ENCODE results near the gene MRPL34. TPM values are rescaled to one million over a fixed set of nuclear protein-coding genes. Genes with fewer than 3 reads are reported as not detected.

The MRPL34 gene
- total RNA-seq, 1 donor from 2014 or later = 47.7 TPM

DNA sequence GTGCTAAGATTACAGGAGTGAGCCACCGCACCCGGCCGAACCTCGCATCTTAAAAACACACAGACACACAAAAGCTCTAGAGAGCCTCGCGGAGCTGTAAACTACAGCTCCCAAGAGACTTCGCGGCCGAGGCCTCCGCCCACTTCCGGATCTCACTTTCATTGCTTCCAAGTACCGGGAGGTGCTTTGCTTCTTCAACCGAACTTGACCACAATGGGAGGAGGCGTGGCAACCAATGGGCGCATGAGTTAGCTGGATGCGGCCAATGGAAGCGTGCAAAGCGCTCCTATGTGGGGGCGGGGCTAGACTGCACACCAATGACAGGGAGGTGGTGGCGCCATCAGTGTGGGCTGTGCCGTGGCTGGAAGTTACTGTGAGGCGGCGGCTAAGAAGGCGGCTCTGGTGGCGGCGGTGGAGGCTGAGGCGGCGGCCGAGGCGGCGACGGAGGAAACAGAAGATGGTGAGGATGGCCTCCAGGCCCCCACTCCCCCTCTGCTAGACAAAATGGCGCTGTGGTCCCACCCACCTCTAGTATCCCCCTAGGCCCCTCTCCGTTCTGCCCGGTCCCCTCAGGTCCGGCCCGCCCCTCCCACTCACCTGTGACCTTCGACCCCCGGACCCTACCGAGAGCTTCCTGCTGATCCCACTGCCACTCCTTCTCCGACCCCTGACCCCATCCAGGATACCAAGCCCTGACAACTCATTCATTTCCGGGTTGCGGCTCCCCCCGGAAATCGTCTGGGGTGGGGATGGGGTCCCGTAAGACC is 3.7 kb downstream of the MRPL34 start, which contains the start of gene DDA1:
DDA1 (plus strand) TSS at position 366 of the 767 bp plus-strand sequence; CDS start at position 458, 92 bp downstream.
- Mint-ChIP-seq H3K4me3 (peak within 1 kb of the TSS; percentile 97), H3K4me1 (peaks cover 31% of the 10 kb centered on the region), H3K36me3 (peaks cover 7% of the 10 kb centered on the region), H3K27me3 (ENCODE audit: low read depth) (no peaks in the 10 kb centered on the region), H3K27ac (peak within 1 kb of the TSS; percentile 94), H3K9me3 (no peaks in the 10 kb centered on the region)
- TF ChIP-seq, protein P1, sequence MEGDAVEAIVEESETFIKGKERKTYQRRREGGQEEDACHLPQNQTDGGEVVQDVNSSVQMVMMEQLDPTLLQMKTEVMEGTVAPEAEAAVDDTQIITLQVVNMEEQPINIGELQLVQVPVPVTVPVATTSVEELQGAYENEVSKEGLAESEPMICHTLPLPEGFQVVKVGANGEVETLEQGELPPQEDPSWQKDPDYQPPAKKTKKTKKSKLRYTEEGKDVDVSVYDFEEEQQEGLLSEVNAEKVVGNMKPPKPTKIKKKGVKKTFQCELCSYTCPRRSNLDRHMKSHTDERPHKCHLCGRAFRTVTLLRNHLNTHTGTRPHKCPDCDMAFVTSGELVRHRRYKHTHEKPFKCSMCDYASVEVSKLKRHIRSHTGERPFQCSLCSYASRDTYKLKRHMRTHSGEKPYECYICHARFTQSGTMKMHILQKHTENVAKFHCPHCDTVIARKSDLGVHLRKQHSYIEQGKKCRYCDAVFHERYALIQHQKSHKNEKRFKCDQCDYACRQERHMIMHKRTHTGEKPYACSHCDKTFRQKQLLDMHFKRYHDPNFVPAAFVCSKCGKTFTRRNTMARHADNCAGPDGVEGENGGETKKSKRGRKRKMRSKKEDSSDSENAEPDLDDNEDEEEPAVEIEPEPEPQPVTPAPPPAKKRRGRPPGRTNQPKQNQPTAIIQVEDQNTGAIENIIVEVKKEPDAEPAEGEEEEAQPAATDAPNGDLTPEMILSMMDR (IDR thresholded peaks at IDR 0.05; ENCODE audit: unreplicated experiment) = no peak
- DNase-seq (ENCODE audit: low spot score in 2 of 2, unreplicated experiment in 2 of 2) = peak; percentile 96 to 98

GRCh38 chr19:17309965-17310461 is 4.3 kb downstream of the MRPL34 start:
- no peak for DNase-seq (ENCODE audit: low spot score in 2 of 2, unreplicated experiment in 2 of 2)
- Mint-ChIP-seq H3K27ac (peak overlapping the region; percentile 94), H3K27me3 (ENCODE audit: low read depth) (no peaks in the 10 kb centered on the region), H3K4me3 (peak overlapping the region; percentile 97), H3K9me3 (no peaks in the 10 kb centered on the region), H3K36me3 (peaks cover 7% of the 10 kb centered on the region), H3K4me1 (peaks cover 28% of the 10 kb centered on the region)
- TF ChIP-seq, protein P1 (IDR thresholded peaks at IDR 0.05; ENCODE audit: unreplicated experiment) = no peak

DNA sequence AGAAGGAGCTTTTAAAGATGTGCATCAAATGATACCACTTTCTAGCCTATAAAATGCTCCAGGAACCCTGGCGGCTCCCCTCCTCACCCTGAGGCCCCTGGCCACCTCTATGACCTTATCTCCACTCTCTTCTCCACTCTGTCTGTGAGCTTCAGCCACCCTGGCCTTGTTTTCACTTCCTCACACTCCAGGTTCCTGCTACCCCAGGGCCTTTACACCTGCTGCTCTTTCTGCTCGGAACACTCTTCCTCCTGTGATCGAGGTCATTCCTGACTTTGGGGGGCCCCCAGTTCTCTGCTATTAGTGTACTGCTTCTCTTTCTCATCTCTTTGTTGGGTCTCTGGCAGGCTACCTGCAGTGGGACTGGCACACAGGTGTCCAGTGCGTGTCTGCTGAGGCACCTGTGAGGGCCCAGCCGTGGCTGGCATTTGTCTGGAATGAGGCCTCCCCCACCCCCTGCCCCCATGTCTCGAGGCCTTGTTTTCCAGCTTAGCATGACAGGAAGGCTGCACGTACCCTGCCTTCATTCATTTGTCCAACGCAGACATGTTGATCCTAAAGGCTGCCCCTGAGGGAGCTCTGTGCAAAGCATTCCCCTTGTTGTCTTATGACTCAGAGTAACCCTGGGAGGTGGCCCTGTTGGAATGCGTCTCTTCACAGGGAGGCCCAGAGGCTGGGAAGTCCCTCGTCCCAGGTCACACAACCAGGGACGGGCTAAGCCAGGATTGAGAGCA is 6.0 kb downstream of the MRPL34 start:
- Mint-ChIP-seq H3K36me3 (peaks cover 15% of the 10 kb centered on the region), H3K4me3 (peak overlapping the region; percentile 37), H3K9me3 (no peaks in the 10 kb centered on the region), H3K27me3 (ENCODE audit: low read depth) (no peaks in the 10 kb centered on the region), H3K27ac (peak overlapping the region; percentile 22), H3K4me1 (peaks cover 20% of the 10 kb centered on the region)
- TF ChIP-seq, protein P1 (IDR thresholded peaks at IDR 0.05; ENCODE audit: unreplicated experiment) = no peak
- no peak for DNase-seq (ENCODE audit: low spot score in 2 of 2, unreplicated experiment in 2 of 2)

DNA sequence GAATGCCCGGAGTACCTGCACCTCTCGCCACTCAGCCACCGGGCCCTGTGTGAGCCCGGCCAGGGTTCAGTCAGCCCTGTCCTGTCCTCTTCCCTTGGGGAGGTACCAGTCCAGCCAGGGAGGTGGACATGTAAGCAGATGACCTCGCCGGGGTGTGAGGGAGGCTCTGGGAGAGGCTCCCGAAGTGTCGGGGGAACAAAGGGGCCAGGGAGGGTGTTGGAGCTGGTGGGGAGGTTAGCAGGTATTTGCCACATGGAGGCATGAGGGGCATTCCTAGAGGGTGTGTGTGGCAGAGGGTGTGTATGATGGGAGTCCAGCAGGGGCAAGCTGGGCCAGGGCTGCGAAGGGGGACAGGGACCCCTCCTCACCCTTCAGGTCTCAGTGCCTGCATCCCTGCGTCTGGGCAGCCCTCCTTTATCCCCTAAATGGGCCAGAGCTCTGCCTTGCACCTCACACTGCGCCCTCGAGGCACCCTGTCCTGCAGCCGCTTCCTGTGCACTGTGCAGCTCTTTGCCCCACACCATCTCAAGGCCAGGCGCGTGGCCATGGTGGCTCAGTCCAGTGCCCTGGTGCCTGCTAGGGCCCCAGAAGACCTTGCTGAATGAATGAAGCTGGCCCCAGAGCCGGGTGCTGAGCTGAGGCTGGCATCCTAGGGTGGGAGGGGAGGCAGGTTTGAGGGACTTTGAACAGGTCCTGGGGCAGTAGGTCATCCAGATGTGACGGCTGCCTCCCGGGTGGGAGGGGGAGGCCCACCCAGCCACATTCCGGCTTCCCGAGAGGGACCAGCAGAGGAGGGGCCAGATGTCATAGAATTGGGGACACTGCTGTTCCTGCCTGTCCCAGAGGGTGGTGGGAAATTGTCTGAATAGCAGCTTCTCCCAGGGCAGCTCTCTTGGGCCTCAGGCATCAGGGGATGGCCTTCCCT is 6.8 kb downstream of the MRPL34 start:
- DNase-seq (ENCODE audit: low spot score in 2 of 2, unreplicated experiment in 2 of 2) = no peak
- Mint-ChIP-seq H3K36me3 (peaks cover 16% of the 10 kb centered on the region), H3K4me3 (no peak overlapping the region), H3K27me3 (ENCODE audit: low read depth) (no peaks in the 10 kb centered on the region), H3K4me1 (peaks cover 20% of the 10 kb centered on the region), H3K9me3 (no peaks in the 10 kb centered on the region), H3K27ac (no peak overlapping the region)
- TF ChIP-seq, protein P1 (IDR thresholded peaks at IDR 0.05; ENCODE audit: unreplicated experiment) = no peak

DNA sequence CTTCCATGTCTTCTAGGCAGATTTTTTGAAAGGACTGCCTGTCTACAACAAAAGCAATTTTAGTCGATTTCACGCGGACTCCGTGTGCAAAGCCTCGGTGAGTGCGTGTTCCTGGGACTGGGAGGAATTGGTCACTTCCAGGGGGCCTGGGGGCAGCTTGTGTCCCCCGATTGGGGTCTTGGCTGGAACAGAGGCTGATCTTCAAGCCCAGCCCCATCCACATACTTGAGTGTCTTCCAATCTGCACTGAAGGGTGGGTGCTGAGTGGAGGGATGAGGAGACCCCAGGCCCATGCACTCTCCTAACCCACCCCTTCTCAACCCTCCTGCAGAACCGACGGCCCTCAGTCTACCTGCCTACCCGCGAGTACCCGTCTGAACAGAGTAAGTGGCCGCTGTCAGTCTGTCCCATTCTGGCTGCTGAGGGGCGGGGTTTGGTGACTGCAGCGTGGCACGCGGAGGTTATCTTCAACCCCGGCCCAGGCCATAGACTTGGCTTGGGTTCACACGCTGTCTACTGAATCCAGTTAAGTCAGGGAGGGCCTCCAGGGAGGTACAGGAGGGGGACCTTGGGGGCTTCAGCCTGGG is 8.4 kb downstream of the MRPL34 start:
- H3K36me3 Mint-ChIP-seq = peaks cover 19% of the 10 kb centered on the region
- no peaks in the 10 kb centered on the region for H3K9me3 Mint-ChIP-seq
- H3K4me3 Mint-ChIP-seq = no peak overlapping the region
- DNase-seq (ENCODE audit: low spot score in 2 of 2, unreplicated experiment in 2 of 2) = no peak
- TF ChIP-seq, protein P1 (IDR thresholded peaks at IDR 0.05; ENCODE audit: unreplicated experiment) = no peak
- H3K27me3 Mint-ChIP-seq (ENCODE audit: low read depth) = no peaks in the 10 kb centered on the region
- no peak overlapping the region for H3K27ac Mint-ChIP-seq
- peaks cover 12% of the 10 kb centered on the region for H3K4me1 Mint-ChIP-seq

Measured in mesothelial cell of epicardium (in vitro differentiated cells).